Medulla oblongata (tissue), 1 donor: Measurements from ENCODE around the gene TRIM38.
"Not testable (repeated sequence)": the region's sequence is repeated elsewhere in the genome, so short reads cannot be mapped to it uniquely, and the experiment has no call there.

Experiments used
- DNase-seq: peaks from one replicate; pipeline ENCODE4 v3.0.0-alpha.2; 2015; ENCODE audit errors: extremely low spot score

Gene TRIM38

DNA sequence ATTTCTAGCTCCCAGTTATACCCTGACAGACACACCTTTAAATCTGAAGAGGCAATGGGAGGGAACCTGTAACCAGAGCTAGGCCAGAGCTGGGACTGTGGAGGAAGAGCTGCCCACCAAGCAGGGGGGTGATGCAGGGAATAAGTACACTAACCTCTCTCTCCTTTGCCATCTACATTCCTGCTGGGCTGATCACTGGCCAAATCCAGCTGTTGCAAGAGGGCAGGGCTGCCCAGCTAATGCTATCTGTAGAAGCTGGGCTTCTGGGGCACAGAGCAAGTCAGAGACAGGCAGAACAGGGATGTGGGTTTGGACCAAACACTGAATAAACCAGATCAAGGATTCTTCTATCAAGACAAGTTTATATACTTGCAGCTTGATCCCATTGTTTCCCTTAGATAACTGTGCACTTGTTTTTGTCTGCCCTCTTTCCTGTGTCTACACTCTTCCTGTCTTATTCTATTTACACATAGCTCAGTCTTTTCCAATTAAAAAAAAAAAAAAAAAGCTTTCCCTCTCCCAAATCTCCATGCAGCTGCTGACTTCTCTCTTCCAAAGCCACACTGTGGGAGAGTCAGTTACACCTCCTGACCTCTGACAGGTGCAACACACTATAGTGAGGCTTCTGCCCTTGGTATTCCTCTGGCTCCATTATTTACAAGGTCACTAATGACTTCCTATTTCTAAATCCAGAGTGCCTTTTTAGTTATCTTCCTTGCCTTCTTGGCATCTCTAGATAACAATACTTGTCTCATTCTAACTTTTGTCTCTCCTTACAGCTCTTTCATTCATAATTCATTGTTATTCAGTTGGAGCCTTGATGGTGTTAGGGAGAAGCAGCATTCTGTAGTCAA lies 43.7 kb downstream of the TRIM38 start:
- DNase-seq, result no peak

DNA sequence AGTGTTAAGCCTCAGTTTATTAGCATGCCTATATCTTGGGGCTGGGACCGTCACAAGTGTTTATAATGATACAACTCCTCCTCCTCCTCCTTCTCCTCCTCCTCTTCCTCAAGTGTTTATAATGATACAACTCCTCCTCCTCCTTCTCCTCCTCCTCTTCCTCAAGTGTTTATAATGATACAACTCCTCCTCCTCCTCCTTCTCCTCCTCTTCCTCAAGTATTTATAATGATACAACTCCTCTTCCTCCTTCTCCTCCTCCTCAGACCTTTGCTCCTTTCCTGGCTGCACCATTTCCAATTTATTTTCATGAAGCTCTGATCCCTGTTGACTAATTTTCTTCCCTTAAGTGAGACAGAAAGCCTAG lies 44.3 kb downstream of the TRIM38 start:
- DNase-seq, result not testable (repeated sequence)

DNA sequence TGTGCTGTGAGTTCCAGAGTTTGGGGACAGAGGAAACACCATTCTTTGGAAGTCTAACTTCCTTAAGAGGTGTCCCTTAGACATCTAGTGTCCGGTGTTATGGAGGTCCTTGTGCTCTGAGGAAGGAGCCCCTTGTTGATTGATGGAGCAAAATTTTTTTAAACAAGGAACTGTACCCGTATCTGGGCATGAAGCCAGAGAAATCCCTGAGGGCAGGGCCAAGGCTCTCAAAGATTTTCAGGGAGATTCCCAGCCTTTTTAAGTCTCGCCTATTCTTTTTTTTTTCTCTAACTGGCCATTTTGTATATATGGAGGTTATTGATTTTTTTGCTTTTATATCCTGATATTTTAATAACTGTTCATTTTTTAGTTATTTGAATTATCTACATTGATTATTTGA lies 45.9 kb downstream of the TRIM38 start:
- DNase-seq, result no peak

DNA sequence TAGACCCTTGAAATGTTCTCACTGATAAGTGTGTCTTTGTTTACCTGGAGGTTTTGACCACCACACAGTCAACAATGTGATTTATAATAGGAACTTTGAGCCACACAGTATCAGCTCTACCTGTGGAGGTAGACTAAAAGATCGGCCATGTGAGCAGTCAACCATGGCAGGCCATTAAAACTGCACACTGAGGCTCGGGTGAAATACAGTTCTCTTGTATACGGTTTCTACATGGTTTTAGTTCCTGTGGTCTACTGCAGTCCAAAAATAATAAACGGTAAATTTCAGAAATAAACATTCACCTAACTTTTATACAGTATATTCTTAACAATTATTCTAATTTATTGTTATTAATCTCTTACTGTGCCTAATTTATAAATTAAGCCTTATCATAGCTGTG lies 47.2 kb downstream of the TRIM38 start:
- DNase-seq, result no peak

DNA sequence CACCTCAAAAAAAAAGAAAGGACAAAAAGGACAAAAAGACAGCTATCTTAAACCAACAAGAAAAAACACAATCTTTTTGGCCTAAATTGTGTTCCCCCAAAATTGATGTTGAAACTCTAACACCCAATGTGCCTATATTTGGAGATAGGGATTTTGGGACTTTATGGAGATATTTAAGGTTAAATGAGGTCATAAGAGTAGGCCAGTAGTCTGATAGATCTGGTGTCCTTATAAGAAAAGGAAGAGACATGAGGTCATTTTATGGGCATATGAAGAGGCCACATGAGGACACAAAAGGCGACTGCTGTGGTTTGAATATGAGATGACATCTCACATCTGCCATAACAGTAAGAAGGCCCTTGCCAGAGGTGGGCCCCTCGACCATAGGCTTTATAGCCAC lies 49.5 kb downstream of the TRIM38 start:
- no peak for DNase-seq

DNA sequence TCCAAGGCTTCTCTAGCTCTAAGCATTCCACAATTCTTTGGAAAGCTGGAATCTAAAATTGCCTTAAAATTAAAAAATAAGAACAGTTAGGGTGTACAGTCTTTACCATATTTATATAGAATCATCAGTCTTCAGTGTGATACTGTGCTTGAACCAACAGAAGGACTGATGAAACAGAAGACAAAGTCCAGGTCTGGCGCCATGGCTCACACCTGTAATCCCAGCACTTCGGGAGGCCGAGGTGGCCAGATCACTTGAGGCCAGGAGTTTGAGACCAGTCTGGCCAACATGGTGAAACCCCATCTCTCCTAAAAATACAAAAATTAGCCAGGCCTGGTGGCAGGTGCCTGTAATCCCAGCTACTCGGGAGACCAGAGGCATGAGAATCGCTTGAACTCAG lies 51.8 kb downstream of the TRIM38 start:
- DNase-seq, result not testable (repeated sequence)

DNA sequence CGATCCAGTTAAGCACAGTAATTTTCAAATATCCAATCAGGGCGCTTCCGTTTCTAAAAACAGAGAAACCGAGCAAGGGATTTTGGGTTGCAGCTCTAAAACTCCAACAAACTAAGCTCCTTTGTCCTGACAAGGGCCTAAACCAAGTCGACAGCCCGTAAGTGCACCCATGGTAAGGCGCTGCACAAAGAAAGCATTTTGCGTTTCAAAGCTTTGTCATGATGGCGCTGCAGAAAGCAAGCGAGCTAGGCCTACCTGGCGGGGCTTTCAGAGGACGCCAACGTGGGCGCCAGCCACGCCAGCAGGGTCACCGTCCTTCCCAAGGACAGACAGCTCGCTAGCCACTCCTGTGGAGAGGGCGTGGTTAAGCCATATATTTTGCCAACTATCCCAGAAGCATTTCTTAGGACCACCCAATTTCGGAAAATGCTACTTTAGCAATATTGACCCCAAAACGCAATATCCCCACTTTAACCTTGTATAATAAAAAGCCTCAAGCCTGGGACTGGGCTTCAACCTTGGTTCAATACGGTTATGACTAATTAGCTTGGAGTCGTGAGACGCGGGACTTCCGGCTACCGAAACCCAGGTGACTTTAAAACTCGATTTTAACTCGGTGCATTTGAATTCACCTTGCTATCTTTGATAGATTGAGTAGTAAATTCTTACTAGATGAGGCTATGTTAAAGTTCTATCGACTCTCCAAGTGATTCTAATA lies 53.8 kb downstream of the TRIM38 start:
- DNase-seq, result no peak

DNA sequence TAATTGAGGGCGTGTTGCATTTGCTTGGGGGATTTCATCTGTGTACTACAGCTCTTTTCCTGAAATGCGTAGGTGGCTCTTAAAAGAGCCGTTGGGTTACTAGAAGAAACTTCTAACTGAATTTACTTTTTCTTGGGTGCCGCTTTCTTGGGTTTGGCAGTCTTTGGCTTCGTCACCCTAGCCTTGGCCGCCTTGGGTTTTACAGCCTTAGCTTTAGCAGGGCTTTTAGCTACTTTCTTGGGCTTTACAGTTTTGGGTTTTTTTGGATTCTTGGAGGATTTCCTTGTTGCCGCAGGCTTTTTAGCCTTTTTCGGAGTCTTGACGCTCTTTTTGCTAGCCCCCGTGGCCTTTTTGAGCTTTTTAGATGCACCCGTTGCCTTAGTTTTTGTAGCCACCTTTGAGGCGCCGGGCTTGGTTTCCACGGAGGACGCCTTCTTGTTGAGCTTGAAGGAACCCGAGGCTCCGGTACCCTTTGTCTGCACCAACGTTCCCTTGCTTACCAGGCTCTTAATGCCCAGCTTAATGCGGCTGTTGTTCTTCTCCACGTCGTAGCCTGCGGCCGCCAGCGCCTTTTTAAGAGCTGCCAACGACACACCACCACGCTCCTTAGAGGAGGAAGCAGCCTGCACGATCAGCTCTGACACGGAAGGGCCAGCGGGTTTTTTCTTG lies 54.5 kb downstream of the TRIM38 start:
- DNase-seq, result peak; percentile 27

DNA sequence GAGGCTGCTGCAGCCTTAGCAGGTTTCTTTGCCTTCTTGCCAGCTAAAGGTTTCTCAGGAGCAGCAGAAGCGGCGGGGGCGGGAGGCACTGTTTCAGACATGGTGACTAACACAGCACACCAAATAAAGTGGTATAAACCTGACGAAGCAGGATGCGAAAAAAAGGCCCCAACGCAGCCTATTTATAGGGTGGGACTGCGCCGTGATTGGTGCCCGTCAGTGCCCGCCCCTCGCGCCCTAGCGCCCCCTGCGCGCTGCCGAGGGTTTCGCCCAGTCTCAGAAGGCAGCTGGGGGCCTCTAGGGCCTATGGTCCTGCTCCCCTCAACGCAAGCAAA lies 55.0 kb downstream of the TRIM38 start:
- DNase-seq, result no peak

DNA sequence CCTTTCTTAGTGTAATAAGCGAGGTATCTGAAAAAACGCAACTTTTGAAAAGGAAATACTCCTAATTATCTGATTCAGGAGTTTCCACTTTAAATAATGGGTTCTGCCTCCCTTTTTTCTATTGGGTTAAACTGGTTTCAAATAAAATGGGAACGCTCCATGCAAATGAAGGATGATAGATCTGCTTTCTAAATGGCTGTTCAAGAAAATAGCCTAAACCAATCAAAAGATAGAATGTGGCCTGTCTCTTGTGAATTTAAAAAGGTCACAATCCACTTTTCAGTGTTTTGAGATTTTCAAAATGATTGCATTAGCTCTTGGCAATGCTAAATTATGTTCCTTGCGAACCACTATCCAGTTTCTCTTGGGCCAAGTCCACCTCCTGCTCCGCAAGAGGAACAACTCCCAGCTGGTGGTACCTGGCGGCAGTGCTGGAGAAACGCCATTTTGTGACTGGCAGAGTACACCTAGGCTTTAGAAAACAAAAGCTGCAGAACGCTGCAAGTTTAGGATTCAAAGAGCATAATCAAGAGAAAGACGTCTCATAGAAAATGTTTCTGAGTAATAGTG lies 56.7 kb downstream of the TRIM38 start:
- no peak for DNase-seq

DNA sequence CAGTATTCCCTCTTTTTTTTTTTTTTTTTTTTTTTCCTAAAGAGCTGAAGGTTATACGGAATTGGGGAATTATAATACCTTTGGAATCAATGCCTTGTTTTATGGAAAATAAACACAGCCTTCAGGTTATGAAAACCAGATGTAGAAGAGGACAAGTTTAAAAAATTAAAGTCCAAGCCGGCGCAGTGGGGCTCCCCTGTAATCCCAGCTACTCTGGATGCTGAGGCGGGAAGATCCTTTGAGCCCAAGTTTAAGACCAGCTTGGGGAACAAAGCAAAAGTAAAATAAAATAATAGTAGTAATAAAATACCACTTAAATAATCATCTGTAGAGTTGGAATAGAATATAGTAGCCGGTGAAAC lies 57.3 kb downstream of the TRIM38 start:
- DNase-seq, result no peak

DNA sequence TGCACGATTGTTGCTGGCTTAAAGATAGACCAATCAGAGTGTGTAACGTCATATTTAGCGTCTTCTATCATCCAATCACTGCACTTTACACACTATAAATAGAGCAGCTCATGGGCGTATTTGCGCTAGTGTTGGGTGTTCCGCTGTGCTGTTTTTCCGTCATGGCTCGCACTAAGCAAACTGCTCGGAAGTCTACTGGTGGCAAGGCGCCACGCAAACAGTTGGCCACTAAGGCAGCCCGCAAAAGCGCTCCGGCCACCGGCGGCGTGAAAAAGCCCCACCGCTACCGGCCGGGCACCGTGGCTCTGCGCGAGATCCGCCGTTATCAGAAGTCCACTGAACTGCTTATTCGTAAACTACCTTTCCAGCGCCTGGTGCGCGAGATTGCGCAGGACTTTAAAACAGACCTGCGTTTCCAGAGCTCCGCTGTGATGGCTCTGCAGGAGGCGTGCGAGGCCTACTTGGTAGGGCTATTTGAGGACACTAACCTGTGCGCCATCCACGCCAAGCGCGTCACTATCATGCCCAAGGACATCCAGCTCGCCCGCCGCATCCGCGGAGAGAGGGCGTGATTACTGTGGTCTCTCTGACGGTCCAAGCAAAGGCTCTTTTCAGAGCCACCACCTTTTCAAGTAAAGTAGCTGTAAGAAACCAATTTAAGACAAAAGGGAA lies 57.9 kb downstream of the TRIM38 start:
- peak; percentile 89 for DNase-seq

DNA sequence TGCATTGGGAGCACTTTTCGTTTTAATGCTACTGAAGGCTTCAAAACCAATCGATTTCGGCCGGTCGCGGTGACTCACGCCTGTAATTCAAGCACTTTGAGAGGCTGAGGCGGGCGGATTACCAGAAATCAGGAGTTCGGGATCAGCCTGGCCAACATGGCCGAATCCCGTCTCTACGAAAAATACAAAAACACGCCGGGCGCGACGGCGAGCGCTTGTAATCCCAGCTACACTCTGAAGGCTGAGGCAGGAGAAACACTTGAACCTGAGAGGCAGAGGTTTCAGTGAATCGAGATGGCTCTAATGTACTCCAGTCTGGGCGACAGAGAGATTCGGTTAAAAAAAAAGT lies 58.4 kb downstream of the TRIM38 start:
- DNase-seq, result no peak

DNA sequence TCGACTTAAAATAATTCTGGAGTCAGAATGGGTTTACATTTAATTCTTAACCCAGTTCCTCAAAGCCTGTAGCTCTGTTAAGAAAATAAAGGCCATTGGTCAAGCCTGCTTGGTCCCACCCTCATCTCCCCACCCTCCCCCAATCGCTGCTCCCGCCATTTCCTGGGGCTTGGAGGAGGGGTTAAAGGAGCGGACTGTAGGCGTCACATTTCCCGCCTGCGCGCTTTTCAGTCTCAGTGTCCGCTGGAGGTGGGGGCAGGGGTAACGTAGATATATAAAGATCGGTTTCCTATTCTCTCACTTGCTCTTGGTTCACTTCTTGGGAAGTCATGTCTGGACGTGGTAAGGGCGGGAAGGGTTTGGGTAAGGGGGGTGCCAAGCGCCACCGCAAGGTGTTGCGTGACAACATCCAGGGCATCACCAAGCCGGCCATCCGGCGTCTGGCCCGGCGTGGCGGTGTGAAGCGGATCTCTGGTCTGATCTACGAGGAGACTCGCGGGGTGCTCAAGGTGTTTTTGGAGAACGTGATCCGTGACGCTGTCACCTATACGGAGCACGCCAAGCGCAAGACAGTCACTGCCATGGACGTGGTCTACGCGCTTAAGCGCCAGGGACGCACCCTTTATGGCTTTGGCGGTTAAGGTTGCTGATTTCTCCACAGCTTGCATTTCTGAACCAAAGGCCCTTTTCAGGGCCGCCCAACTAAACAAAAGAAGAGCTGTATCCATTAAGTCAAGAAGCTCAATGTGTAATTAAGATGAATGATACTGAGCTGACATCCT lies 58.9 kb downstream of the TRIM38 start:
- peak; percentile 96 for DNase-seq

DNA sequence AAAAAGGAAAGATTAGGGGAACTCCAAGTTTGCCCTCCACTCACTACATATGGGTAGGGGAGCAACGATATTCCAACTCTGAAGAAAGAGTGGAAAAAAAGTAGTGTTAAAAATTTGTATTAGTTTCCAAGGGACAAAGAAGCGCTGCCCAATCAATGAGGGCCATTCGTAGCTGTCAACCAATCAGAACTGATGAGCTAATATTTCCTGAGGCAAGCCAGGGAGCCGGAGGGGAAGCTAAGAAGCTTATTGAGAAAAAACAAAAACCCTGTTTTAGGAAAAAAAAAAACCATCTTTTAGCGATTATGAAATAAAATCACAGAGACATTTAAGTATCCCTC lies 59.5 kb downstream of the TRIM38 start:
- peak; percentile 90 for DNase-seq

DNA sequence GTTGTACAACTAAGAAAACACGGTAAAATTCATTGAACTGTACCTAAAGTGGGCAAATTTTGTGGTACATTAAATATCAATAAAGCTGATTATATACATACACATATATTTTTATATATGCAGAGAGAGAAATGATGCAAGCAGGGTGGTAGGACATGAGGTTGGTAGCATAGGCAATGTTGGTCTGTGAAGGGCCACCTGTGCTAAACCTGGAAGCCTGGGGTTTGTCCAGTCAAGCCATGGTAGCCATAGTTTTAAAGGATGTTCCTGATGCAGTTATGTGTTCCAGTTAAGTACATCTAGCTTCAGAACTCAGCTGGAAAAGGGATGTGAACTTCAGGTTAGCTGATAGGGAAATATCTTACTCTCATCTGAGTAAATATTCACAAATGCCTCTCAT lies 60.1 kb downstream of the TRIM38 start:
- DNase-seq, result no peak

DNA sequence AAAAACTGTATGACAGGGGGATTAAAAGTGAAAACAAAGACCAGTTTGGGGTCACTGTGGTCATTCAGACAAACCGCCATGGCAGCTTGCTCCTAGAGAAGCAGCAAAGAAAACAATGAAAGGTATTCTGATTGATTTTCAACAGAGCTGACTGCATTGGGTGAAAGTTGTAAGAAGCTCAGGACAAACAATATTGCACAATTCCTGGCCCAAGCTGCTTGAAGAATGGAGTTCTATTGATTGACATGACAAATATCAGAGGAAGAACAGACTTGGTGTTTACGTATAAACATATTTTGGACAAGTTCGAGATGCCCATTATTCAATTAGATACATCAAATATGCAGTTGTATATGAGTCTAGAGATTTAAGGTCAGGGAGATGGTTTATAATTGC lies 62.0 kb downstream of the TRIM38 start:
- DNase-seq, result no peak

DNA sequence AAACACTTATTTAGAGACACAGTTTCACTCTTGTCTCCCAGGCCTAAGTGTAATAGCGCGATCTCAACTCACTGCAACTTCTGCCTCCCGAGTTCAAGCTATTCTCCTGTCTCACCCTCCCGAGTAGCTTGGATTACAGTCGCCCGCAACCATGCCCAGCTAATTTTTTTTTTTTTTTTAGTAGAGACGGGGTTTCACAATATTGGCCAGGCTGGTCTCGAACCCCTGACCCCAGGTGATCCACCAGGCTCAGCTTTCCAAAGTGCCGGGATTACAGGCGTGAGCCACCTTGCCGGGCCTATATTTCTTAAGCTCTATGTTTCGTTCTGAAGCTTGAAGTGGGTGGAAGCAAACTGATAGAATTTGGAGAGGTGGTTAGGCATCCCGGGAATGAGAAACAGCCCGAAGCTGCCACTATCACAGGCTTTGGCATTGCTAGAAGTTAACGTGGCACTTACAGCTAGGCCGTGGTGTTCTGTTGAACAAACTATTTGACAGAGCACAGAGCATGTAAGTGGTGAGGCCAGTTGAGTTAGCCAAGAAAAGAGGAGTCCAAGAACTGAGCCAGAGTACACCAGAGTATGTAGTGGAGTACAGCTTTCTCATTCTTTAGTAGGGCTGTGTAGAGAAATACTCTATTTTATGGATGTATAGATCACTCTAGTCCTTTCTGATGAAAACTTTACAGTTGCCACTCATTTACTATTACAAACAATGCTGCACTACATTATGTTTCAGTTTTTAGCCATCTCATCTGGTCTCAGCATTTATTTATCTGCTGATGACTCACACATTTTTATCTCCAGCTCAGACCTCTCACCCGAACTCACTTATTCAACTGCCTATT lies 62.7 kb downstream of the TRIM38 start:
- no peak for DNase-seq

DNA sequence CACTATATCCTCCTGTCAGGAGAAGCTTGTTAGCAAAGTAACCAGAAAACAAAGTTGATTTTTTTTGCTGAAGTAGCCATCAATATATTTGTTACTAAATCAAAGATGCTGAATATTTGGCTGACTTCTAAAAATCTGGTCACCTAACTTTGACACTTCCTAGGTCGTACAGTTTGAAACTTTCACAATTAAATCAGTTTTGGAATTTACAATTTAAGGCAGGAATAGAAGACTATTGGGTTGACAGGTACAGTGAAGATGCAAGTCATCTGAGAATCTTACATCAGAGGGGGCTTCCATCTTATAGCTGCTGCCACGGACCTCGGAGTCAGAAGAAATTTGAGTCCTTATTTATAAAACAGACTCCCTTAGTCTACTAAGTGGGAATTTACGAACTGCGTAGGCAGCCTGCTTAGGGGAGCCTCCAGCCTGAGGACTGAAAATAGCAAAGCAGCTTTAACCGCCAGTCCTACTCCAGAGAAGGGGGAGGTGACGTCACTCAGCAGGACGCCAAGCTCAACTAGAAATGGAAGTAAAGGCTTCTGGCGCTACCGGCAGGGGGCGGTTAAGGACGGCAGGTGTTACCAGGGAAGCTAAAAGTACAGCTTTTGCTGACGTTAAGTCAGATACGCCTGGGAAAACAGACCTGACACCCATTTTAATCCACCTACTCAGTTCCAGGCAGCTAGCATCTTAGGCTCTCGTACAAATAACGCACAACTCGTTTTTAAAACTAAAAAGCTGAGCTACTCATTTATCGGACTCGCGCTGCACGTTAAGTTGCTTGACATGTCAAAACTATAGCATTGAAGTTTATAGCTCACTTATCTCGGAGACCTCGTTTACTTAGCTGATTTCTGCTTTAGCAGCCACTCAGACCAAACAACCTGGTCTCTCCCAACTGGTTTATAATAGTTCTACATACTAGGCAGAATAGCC lies 63.6 kb downstream of the TRIM38 start:
- peak; percentile 91 for DNase-seq
